ENCODE results near the gene NSMCE1.

The NSMCE1 gene

GRCh38 chr16:27189335-27189972 lies 79.1 kb downstream of the NSMCE1 start:
- DNase-seq = no peak

GRCh38 chr16:27188633-27189032 lies 79.9 kb downstream of the NSMCE1 start:
- no peak for DNase-seq

GRCh38 chr16:27185776-27186130 lies 82.8 kb downstream of the NSMCE1 start:
- DNase-seq = no peak

GRCh38 chr16:27182906-27183405 lies 85.6 kb downstream of the NSMCE1 start:
- no peak for DNase-seq

GRCh38 chr16:27181019-27181790 lies 87.4 kb downstream of the NSMCE1 start:
- no peak for DNase-seq

GRCh38 chr16:27179500-27180072 lies 89.0 kb downstream of the NSMCE1 start:
- DNase-seq = peak; percentile 87

GRCh38 chr16:27177031-27177774 lies 91.4 kb downstream of the NSMCE1 start:
- peak; percentile 17 for DNase-seq

- peak; percentile 6 for DNase-seq
Observed at GRCh38 chr16:27175888-27176287, 92.7 kb downstream of the NSMCE1 start.
